Measurements from ENCODE around the gene FRMD3. TPM values are rescaled to one million over a fixed set of nuclear protein-coding genes. Genes with fewer than 3 reads are reported as not detected.

The FRMD3 gene
- total RNA-seq, 1 experiment from 2014 or later = 0.55 TPM

- Mint-ChIP-seq H3K4me3 (no peak overlapping the region), H3K4me1 (no peaks in the 10 kb centered on the region), H3K9me3 (no peaks in the 10 kb centered on the region; a peak in 3 of 5 replicates), H3K36me3 (ENCODE audit: insufficient read depth in 1 of 3, low read depth in 3 of 3) (no peaks in the 10 kb centered on the region; a peak in 1 of 7 replicates), H3K27ac (peak overlapping the region in 1 of 3 experiments; percentile 27; a peak in 1 of 7 replicates), H3K27me3 (ENCODE audit: low read depth) (peaks cover 2% of the 10 kb centered on the region; the same call in 1 of the 2 replicates)
- Histone ChIP-seq H3K79me1 (ENCODE audit: insufficient read depth, low read depth, low read length, poor library complexity, severe bottlenecking) (no peaks in the 10 kb centered on the region), H4K20me1 (ENCODE audit: control insufficient read depth, insufficient read depth, insufficient read length) (no peaks in the 10 kb centered on the region), H3K27ac (ENCODE audit: insufficient read length, low read depth, low read length) (no peak overlapping the region), H3K23ac (ENCODE audit: insufficient read length, low read depth, low read length) (no peak overlapping the region), H3K4me1 (ENCODE audit: insufficient read depth, low read length) (no peaks in the 10 kb centered on the region), H2AFZ (ENCODE audit: low read length) (no peak overlapping the region), H3K4ac (ENCODE audit: low read depth, low read length) (no peak overlapping the region), H3T11ph (ENCODE audit: low read length) (no peak overlapping the region), H3K14ac (ENCODE audit: insufficient read depth, low read length) (no peak overlapping the region), H3K56ac (ENCODE audit: insufficient read length, low read depth, low read length) (no peak overlapping the region), H2BK20ac (ENCODE audit: low read depth, low read length, poor library complexity, severe bottlenecking) (no peak overlapping the region), H2AK5ac (ENCODE audit: insufficient read length, low read length) (no peak overlapping the region), H4K8ac (replicated peaks; ENCODE audit: insufficient read length, low read depth, low read length) (no peak overlapping the region), H3K79me2 (ENCODE audit: insufficient read depth, low read length) (no peaks in the 10 kb centered on the region), H3K4me2 (ENCODE audit: insufficient read depth, insufficient read length, low read length) (no peak overlapping the region), H2BK5ac (ENCODE audit: insufficient read length, low read length) (no peak overlapping the region), H3K9ac (ENCODE audit: extremely low read depth, insufficient read length, low read length) (no peak overlapping the region), H3K9me3 (ENCODE audit: control insufficient read depth, low read depth, low read length) (no peaks in the 10 kb centered on the region), H3K27me3 (ENCODE audit: insufficient read depth, low read length) (no peaks in the 10 kb centered on the region), H4K91ac (ENCODE audit: insufficient read length, low read depth, low read length) (no peak overlapping the region), H2BK12ac (ENCODE audit: insufficient read length, low read depth, low read length) (no peak overlapping the region), H2BK15ac (ENCODE audit: low read depth, low read length) (no peak overlapping the region), H3K18ac (ENCODE audit: insufficient read length, low read depth, low read length) (no peak overlapping the region), H3K23me2 (ENCODE audit: insufficient read length, low read depth, low read length, poor library complexity, severe bottlenecking) (no peaks in the 10 kb centered on the region), H4K5ac (ENCODE audit: insufficient read length, low read depth, low read length) (no peak overlapping the region), H2BK120ac (ENCODE audit: low read depth, low read length, poor library complexity, severe bottlenecking) (no peak overlapping the region)
- no CpG with 5 or more reads among the region's 4 CpGs for WGBS (ENCODE audit: extremely low coverage, insufficient read length, low lambda C conversion rate)
- no peak for DNase-seq
- TF ChIP-seq, protein P1, sequence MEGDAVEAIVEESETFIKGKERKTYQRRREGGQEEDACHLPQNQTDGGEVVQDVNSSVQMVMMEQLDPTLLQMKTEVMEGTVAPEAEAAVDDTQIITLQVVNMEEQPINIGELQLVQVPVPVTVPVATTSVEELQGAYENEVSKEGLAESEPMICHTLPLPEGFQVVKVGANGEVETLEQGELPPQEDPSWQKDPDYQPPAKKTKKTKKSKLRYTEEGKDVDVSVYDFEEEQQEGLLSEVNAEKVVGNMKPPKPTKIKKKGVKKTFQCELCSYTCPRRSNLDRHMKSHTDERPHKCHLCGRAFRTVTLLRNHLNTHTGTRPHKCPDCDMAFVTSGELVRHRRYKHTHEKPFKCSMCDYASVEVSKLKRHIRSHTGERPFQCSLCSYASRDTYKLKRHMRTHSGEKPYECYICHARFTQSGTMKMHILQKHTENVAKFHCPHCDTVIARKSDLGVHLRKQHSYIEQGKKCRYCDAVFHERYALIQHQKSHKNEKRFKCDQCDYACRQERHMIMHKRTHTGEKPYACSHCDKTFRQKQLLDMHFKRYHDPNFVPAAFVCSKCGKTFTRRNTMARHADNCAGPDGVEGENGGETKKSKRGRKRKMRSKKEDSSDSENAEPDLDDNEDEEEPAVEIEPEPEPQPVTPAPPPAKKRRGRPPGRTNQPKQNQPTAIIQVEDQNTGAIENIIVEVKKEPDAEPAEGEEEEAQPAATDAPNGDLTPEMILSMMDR (conservative IDR thresholded peaks at IDR 0.05) = no peak
Observed at GRCh38 chr9:83392228-83392627, 146.0 kb downstream of the FRMD3 start.

All from H9 (cell line).